Memory B cell (primary cell): ENCODE measurements around the gene FUBP3.

Source experiments
- ATAC-seq: fragments of 150-1000 bp; cut with Tn5 transposase; 2 replicates; pipeline ENCODE4 v1.10.0; 2021; ENCODE audit warnings: low read depth, mild to moderate bottlenecking, moderate library complexity
- DNase-seq, 2 donors: peaks; one replicate each; pipeline ENCODE4 v3.0.0; 2022; ENCODE audit warnings: low spot score in 2 of 2
- H3K27ac Mint-ChIP-seq: one replicate; pipeline ENCODE4 v1.8.0; 2022; ENCODE audit warnings: mild to moderate bottlenecking, moderate library complexity, mixed read lengths
- H3K27me3 Mint-ChIP-seq: one replicate; pipeline ENCODE4 v1.8.0; 2022; ENCODE audit warnings: mixed read lengths
- H3K36me3 Mint-ChIP-seq: one replicate; pipeline ENCODE4 v1.8.0; 2022; ENCODE audit warnings: mild to moderate bottlenecking, mixed read lengths
- H3K4me1 Mint-ChIP-seq: one replicate; pipeline ENCODE4 v1.8.0; 2022; ENCODE audit warnings: mixed read lengths
- H3K4me3 Mint-ChIP-seq: one replicate; pipeline ENCODE4 v1.8.0; 2022; ENCODE audit warnings: mild to moderate bottlenecking, moderate library complexity, mixed read lengths
- H3K9me3 Mint-ChIP-seq: one replicate; pipeline ENCODE4 v1.8.0; 2022; ENCODE audit warnings: mixed read lengths

FUBP3 gene

DNA sequence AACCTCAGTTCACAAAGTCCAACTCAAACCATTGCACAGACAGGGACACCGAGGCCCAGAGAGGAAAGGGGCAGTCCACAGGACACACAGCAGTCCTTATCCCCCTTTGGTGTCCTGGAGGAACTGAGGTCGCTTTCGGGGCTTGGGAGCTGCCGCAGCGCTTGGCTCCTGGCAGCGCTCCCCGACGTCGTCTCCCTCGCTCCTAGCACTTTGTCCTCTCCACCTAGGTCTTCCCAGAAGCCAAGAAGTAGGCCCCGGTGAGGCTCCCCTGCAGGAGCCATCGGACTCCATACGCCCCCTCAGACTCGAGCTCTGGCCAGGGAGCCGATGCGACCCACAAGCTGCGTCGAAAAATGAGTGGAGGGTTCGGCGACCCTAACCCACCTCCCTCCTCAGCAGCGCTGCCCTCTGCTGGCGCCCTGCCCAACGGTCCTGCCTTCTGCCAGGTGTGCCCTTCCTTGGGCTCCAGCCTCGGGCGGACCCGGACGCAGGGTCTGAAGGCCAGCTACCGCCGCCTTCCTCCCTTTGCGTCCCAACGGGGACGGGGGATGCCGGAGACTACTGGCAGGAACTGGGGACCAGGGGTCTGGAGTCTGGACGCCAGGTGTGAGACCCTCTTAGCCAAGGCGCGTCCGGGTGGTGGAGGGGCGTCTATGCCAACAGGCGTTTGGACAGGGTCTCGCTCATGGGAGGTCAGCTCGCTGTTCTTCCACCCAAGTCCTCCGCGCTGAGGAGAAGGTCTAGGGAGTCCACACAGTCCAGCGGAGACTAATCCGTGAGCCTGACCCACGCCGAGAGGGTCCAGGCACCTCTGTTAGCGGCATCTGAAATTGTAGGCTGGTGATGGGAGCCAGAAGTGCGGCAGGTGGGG lies 83.0 kb downstream of the FUBP3 start:
- ATAC-seq = no peak
- H3K9me3 Mint-ChIP-seq = no peaks in the 10 kb centered on the region
- peak overlapping the region; percentile 28 for H3K4me3 Mint-ChIP-seq
- H3K27ac Mint-ChIP-seq = no peak overlapping the region
- DNase-seq = peak in 1 of 2 donors; percentile 26
- peaks cover 1% of the 10 kb centered on the region for H3K36me3 Mint-ChIP-seq
- H3K27me3 Mint-ChIP-seq = peaks cover 26% of the 10 kb centered on the region
- H3K4me1 Mint-ChIP-seq = peaks cover 14% of the 10 kb centered on the region

DNA sequence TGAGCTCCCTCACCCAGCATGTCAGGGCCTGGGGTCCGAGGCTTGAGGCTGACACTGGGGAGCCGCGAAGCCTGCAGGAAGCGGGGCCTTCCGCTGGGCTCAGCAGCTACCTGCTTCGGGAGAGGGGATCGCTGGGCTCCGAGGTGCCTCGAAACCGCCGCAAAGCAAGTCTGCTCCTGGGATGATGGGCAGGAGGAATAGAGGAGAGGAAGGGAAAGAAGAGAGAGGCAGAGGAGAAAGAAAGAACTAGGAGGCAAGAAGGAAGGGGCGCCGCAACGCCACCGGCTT lies 83.5 kb downstream of the FUBP3 start:
- Mint-ChIP-seq H3K27me3 (peaks cover 26% of the 10 kb centered on the region), H3K27ac (peak overlapping the region; percentile 10), H3K4me1 (peaks cover 14% of the 10 kb centered on the region), H3K9me3 (no peaks in the 10 kb centered on the region), H3K36me3 (peaks cover 1% of the 10 kb centered on the region), H3K4me3 (peak overlapping the region; percentile 71)
- ATAC-seq (no peak), DNase-seq (no peak)

DNA sequence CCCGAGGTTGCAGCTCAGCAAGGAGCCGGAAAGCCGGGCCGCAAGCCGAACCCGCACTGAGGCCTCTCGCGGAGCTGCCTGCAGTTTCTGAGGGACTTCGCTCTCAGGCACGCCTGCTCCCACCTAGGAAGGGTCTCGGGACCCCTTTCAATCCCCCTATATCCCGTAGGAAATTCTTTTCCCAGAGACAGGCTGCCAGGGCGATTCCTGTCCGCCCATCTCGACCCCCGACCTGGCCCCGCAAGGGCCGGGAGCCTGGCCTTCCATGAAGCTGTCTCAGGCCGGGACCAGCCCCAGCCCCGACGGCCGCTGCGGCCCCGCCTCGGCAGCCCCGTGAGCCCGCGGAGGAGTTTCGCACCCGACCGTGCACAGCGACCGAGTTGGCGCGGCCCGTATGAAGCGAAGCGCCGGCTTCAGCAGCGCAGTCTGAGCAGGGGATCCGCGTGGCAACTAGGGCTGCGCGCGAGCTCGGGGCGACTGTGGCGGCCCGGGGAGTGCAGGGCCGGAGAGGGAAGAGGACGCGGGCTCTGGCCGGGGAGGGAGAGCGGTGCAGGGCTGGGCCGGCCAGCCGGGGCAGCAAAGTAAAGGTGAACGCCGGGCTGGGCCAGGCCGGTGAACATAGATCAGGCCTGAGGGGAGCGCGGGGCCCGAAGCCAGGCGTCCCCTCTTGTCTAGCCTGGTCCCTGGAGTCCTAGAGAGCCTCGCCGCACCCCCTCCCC lies 84.0 kb downstream of the FUBP3 start:
- H3K9me3 Mint-ChIP-seq = no peaks in the 10 kb centered on the region
- peak overlapping the region; percentile 21 for H3K4me3 Mint-ChIP-seq
- peaks cover 1% of the 10 kb centered on the region for H3K36me3 Mint-ChIP-seq
- DNase-seq = peak in 1 of 2 donors; percentile 29
- H3K27ac Mint-ChIP-seq = peak overlapping the region; percentile 10
- H3K4me1 Mint-ChIP-seq = peaks cover 14% of the 10 kb centered on the region
- peak; percentile 30 for ATAC-seq
- peaks cover 27% of the 10 kb centered on the region for H3K27me3 Mint-ChIP-seq

DNA sequence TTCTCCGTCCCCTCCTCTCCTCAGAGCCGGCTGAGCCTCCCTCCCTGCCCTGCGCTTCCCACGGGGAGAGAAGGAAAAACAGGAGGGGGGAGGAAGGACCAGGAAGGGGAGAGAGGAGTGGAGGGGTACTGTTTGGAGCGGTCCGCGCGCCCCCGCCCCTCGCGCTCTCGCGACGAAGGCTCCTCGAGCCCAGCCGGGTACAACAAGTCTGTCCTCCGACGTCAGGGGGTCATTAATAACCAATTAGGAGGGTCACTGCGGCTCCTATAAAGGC lies 84.5 kb downstream of the FUBP3 start:
- no peak overlapping the region for H3K27ac Mint-ChIP-seq
- H3K36me3 Mint-ChIP-seq = peaks cover 1% of the 10 kb centered on the region
- peak overlapping the region; percentile 61 for H3K4me3 Mint-ChIP-seq
- H3K27me3 Mint-ChIP-seq = peaks cover 25% of the 10 kb centered on the region
- peaks cover 14% of the 10 kb centered on the region for H3K4me1 Mint-ChIP-seq
- H3K9me3 Mint-ChIP-seq = no peaks in the 10 kb centered on the region
- ATAC-seq (no peak), DNase-seq (no peak)

DNA sequence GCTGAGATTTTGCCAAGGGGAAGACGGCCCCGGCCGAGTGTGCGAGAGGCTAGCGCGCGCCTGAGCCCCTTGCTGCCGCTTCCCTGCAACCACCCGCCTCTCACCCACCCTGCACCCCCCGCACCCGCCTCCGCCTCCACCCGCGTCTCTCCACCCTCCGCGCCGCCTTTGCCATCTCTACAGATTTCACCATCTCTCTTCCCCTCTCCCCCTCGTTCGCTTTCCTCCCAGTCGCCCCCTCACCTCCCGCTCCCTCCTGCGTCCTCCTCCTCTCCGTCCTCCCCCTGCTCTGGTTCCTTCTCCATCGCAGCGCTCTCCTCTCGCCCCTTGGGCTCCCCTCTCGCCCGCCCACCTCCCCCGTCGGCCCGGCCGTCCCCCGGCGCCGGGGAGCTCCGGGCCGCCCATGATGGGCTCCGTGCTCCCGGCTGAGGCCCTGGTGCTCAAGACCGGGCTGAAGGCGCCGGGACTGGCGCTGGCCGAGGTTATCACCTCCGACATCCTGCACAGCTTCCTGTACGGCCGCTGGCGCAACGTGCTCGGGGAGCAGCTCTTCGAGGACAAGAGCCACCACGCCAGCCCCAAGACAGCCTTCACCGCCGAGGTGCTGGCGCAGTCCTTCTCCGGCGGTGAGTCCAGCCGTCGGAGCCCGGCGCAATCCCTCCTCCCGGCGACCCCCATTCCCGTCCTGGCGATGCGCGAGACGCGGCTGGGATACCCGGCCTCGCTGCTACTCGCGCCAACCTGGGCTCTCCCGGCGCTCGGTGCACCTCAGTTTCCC lies 85.1 kb downstream of the FUBP3 start, which contains the start of gene PRDM12:
Gene PRDM12, plus strand, starts transcription at position 344 of the 778 bp plus-strand sequence. Its CDS starts 60 bp downstream, at position 404.
- ATAC-seq = no peak
- Mint-ChIP-seq H3K27ac (no peak within 1 kb of the TSS), H3K27me3 (peaks cover 23% of the 10 kb centered on the region), H3K4me3 (peak within 1 kb of the TSS; percentile 61), H3K4me1 (peaks cover 14% of the 10 kb centered on the region), H3K36me3 (peaks cover 1% of the 10 kb centered on the region), H3K9me3 (no peaks in the 10 kb centered on the region)
- no peak for DNase-seq

DNA sequence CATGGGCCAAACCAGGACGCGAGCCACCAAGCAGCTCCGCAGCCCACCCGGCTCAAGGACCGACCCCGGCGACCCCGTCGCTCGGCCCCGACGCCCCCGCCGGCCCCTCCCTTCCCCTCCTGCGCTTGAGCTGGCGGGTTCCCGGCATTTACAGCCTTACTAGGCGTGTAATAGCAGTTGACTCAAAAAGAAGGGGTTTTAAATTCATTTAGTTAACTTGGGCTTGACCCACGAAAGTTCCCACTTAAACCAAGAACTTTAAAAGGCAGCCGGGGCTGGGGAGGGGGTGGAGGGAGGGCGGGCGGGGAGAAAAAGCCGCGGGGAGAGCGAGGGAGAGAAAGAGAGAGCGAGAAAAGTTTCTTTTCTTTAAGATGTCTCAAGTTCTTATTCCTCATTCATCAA lies 85.7 kb downstream of the FUBP3 start:
- Mint-ChIP-seq H3K4me1 (peaks cover 12% of the 10 kb centered on the region), H3K36me3 (peaks cover 1% of the 10 kb centered on the region), H3K27ac (no peak overlapping the region), H3K4me3 (peak overlapping the region; percentile 15), H3K9me3 (no peaks in the 10 kb centered on the region), H3K27me3 (peaks cover 20% of the 10 kb centered on the region)
- ATAC-seq (no peak), DNase-seq (no peak)

DNA sequence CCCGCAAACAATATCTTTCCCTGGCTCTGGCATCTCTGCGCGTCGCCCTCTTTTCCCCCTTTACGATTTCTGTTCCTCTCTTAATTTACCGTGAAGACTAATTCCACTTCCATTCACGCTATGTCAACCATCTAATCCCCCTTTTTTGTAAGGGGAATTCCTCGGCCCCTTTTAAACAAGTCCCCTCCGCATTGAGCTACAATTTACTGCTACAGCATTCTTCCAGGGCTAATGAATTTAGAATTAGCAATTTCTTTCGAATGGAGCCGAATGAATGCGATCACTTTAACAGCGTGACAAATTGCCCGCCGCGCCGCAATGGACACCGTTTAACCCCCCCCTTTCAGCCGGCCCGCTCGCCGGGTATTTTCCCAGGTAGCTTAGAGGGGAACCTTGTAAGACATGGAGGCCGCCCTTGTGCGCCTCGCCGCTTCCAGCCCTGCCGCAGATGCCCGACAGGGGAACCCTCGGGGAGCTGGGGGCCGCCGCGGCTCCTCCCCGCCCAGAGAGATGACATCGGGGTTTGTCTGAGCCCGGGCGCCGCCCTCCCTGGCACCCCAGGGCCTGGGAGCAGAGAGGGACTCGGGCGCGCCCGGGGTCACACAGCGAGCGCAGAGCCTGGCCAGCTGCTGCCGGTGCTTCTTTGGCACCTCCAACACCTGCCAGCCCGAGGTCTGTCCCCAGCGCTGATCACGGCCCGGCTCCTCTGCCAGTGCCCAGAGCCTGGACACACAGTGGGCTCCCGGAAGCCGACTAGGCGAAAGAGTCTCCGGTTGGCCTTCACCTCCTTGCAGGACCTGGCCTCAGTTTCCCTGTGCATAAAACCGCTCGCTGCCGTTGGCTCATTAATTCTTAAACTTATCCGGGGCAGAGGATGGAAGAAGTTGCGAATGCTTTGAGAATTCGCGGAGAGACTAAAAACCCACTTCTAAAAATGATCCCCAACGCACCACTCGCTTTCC lies 86.3 kb downstream of the FUBP3 start:
- H3K4me1 Mint-ChIP-seq = peaks cover 12% of the 10 kb centered on the region
- DNase-seq = peak in 1 of 2 donors; percentile 29
- no peak overlapping the region for H3K27ac Mint-ChIP-seq
- H3K4me3 Mint-ChIP-seq = peak overlapping the region; percentile 15
- H3K9me3 Mint-ChIP-seq = no peaks in the 10 kb centered on the region
- H3K36me3 Mint-ChIP-seq = peaks cover 1% of the 10 kb centered on the region
- H3K27me3 Mint-ChIP-seq = peaks cover 20% of the 10 kb centered on the region
- ATAC-seq = peak; percentile 60

DNA sequence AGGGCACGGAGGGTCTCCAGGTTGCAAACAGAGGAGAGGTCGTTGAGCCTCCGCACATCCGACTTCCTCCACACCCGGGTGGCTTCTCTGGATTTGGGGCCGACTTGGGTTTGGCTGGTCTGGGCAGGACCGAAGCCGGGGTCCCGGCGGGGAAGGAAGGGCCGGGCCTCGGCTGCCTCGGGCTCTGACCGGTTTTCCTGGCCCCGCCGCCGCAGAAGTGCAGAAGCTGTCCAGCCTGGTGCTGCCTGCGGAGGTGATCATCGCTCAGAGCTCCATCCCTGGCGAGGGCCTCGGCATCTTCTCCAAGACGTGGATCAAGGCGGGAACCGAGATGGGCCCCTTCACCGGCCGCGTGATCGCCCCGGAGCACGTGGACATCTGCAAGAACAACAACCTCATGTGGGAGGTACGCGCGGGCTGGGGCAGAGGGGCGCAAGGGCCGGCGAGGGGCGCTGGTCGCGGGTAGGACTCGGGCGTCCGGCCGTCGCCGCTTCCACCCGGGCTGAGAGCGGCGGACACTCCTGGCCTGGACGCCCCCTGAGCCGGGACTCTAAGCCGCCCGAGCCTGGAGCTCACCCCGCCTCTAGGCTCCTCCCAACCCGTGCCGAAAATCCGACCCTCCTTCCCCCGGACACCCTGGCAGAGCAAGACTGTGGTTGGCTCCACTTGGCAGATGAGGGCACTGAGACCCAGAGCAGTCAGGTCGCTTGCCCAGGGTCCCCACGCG lies 87.2 kb downstream of the FUBP3 start:
- Mint-ChIP-seq H3K4me3 (no peak overlapping the region), H3K4me1 (peaks cover 12% of the 10 kb centered on the region), H3K36me3 (peaks cover 1% of the 10 kb centered on the region), H3K27ac (no peak overlapping the region), H3K27me3 (peaks cover 20% of the 10 kb centered on the region), H3K9me3 (no peaks in the 10 kb centered on the region)
- ATAC-seq (no peak), DNase-seq (no peak)

DNA sequence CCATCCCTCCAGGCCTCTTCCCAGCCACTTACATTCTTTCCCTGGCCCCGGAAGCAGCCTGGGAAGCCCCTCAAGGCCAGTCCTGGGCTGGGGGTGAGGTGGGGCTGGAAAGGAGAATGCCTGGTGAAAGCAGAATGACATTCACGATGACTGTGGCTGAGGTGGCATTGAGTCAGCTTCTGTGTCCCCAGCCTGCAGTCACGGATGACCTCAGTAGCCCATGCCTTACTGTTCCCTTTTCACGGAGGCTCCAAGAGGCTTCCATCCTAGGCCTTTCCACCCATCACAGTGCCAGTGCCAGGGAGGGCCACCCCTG lies 87.7 kb downstream of the FUBP3 start:
- peaks cover 20% of the 10 kb centered on the region for H3K27me3 Mint-ChIP-seq
- peaks cover 1% of the 10 kb centered on the region for H3K36me3 Mint-ChIP-seq
- peaks cover 12% of the 10 kb centered on the region for H3K4me1 Mint-ChIP-seq
- H3K9me3 Mint-ChIP-seq = no peaks in the 10 kb centered on the region
- H3K27ac Mint-ChIP-seq = no peak overlapping the region
- no peak for ATAC-seq
- H3K4me3 Mint-ChIP-seq = no peak overlapping the region
- DNase-seq = no peak

DNA sequence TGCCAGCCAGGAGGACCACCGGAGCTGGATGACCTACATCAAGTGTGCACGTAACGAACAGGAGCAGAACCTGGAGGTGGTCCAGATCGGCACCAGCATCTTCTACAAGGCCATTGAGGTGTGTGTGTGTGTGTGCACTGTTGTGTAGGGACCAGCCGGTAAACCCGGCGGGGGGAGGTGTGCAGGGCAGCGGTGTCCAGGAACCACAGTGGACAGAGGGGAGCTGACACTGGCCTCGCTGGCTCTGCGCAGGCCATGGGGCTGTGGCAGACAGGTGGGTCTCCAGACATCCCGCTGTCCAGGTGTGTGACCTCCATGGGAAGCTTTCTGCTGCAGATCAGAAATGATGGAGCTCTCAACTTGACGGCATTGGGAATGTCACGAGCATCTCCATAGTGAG lies 88.8 kb downstream of the FUBP3 start:
- peaks cover 16% of the 10 kb centered on the region for H3K27me3 Mint-ChIP-seq
- no peak overlapping the region for H3K4me3 Mint-ChIP-seq
- no peaks in the 10 kb centered on the region for H3K9me3 Mint-ChIP-seq
- DNase-seq = no peak
- peaks cover 1% of the 10 kb centered on the region for H3K36me3 Mint-ChIP-seq
- no peak overlapping the region for H3K27ac Mint-ChIP-seq
- peaks cover 6% of the 10 kb centered on the region for H3K4me1 Mint-ChIP-seq
- ATAC-seq = no peak

DNA sequence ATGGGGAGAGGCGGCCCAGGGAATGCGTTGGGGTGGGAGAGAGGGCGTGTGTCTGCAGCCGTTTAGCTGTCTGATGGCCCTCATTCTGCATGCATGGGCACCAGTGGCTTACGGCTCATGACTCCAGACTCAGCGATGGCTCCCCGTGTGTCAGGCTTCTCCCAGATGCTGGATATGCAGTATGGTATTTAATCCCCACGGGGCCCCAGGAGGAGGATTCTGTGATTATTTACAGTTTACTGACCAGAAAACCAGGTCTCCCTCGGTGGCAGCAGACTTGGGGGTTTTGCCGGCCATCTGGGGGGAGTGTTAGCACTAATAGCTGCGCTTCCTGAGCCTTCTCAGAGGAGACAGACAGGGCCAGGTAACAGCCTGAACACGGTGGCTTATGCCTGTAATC lies 89.3 kb downstream of the FUBP3 start:
- peaks cover 1% of the 10 kb centered on the region for H3K36me3 Mint-ChIP-seq
- peaks cover 6% of the 10 kb centered on the region for H3K4me1 Mint-ChIP-seq
- H3K27ac Mint-ChIP-seq = no peak overlapping the region
- DNase-seq = no peak
- H3K9me3 Mint-ChIP-seq = no peaks in the 10 kb centered on the region
- no peak overlapping the region for H3K4me3 Mint-ChIP-seq
- H3K27me3 Mint-ChIP-seq = peaks cover 14% of the 10 kb centered on the region
- no peak for ATAC-seq

DNA sequence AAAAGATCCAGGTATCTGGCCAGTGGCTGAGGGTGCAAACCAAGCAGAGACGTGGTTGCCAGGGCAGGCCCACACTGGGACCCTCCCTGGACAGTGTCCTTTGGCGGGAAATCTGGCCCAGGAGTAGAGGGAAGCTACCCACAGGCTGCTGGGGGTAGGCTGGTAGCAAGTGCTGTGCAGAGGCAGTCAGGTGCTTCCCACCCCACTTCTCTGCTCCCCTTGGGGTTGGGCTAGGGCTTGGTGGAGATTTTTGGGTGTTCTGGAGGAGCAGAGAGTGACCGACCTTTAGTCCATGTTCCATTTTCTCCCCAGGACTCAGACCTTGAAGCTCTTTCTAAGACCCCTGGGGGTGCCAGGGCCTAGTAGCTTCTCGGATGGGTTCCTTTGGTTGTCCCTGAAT lies 90.6 kb downstream of the FUBP3 start:
- Mint-ChIP-seq H3K27ac (no peak overlapping the region), H3K27me3 (peaks cover 12% of the 10 kb centered on the region), H3K4me1 (peaks cover 3% of the 10 kb centered on the region), H3K4me3 (no peak overlapping the region), H3K9me3 (no peaks in the 10 kb centered on the region), H3K36me3 (peaks cover 1% of the 10 kb centered on the region)
- DNase-seq (no peak), ATAC-seq (no peak)

DNA sequence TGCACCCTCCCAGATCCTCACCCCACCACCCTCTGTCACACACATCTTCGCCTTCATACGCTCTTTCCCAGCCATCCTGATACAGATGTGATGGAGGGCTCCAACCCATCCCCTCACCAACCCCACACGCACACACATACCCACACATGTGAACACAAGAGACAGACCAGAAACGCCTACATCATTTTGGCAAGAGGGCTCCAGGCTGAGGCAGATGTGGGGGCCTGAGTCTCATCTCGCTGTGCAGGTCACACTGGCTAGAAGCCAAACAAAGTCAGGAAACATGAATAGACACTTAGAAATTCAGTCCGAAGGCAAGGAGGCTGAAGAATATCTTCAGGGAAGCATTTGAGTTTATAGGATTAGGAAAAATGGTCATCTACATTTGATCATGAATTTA lies 91.3 kb downstream of the FUBP3 start:
- no peak for DNase-seq
- H3K27ac Mint-ChIP-seq = no peak overlapping the region
- no peaks in the 10 kb centered on the region for H3K36me3 Mint-ChIP-seq
- no peaks in the 10 kb centered on the region for H3K9me3 Mint-ChIP-seq
- no peak for ATAC-seq
- H3K4me1 Mint-ChIP-seq = no peaks in the 10 kb centered on the region
- H3K27me3 Mint-ChIP-seq = peaks cover 9% of the 10 kb centered on the region
- H3K4me3 Mint-ChIP-seq = no peak overlapping the region
